Caco-2 (cell line): ENCODE results near the gene ADM2. TPM values are rescaled to one million over a fixed set of nuclear protein-coding genes. Genes with fewer than 3 reads are reported as not detected.
"Not testable (repeated sequence)": the region's sequence is repeated elsewhere in the genome, so short reads cannot be mapped to it uniquely, and the experiment has no call there.

ENCODE experiments used
- BruUV-seq: library from RNA; stranded (reverse); fragments of 400-500 nt; replicated peaks from 2 replicates; lab custom pipeline; 2021; lab: Mats Ljungman, UMichigan
- CTCF ChIA-PET: fragments of 300-600 bp; sonication (Branson Sonifier 250); formaldehyde crosslinking; loops from one replicate; lab custom pipeline; 2022; ENCODE audit warnings: antibody characterized with exemption; lab: Charles Lee
- POLR2A ChIA-PET: fragments of 300-600 bp; sonication (Branson Sonifier 250); formaldehyde crosslinking; loops from one replicate; lab custom pipeline; 2022; ENCODE audit warnings: antibody characterized with exemption; lab: Charles Lee
- DNase-seq, 2 experiments: peaks; one replicate each; pipeline versions ENCODE4 v3.0.0 to v3.0.0-alpha.2; 2020 to 2022
- H3K27me3 ChIP-seq: replicated peaks from 2 replicates; pipeline ENCODE4 v1.6.0; 2011; ENCODE audit warnings: low read length; ENCODE audit not compliant: control insufficient read depth, insufficient read depth
- H3K36me3 ChIP-seq: 2 replicates; pipeline ENCODE4 v1.5.1; 2011; ENCODE audit warnings: low read length; ENCODE audit not compliant: control insufficient read depth, insufficient read depth
- H3K4me1 ChIP-seq: fragments of 250-450 bp; sonication (Bioruptor Pico); 2 replicates; pipeline ENCODE4 v1.5.1; 2020; ENCODE audit warnings: mild to moderate bottlenecking
- H3K4me3 ChIP-seq: 2 replicates; pipeline ENCODE4 v1.5.1; 2011; ENCODE audit warnings: low read depth, mild to moderate bottlenecking, control low read depth, low read length
- H3K9me3 ChIP-seq: fragments of 250-450 bp; sonication (Bioruptor Pico); 2 replicates; pipeline ENCODE4 v1.5.1; 2020; ENCODE audit warnings: mild to moderate bottlenecking, moderate library complexity
- H3K27ac Mint-ChIP-seq: one replicate; pipeline ENCODE4 v1.8.0; 2022; ENCODE audit warnings: mixed read lengths; ENCODE audit not compliant: unreplicated experiment
- H3K27me3 Mint-ChIP-seq: one replicate; pipeline ENCODE4 v1.8.0; 2022; ENCODE audit warnings: mixed read lengths; ENCODE audit not compliant: insufficient read depth, unreplicated experiment
- H3K36me3 Mint-ChIP-seq: one replicate; pipeline ENCODE4 v1.8.0; 2022; ENCODE audit warnings: mild to moderate bottlenecking, mixed read lengths; ENCODE audit not compliant: insufficient read depth, unreplicated experiment
- H3K4me1 Mint-ChIP-seq: one replicate; pipeline ENCODE4 v1.8.0; 2022; ENCODE audit warnings: low read depth, mixed read lengths; ENCODE audit not compliant: unreplicated experiment
- H3K4me3 Mint-ChIP-seq: one replicate; pipeline ENCODE4 v1.8.0; 2022; ENCODE audit warnings: mild to moderate bottlenecking, moderate library complexity, mixed read lengths; ENCODE audit not compliant: unreplicated experiment
- H3K9me3 Mint-ChIP-seq: one replicate; pipeline ENCODE4 v1.8.0; 2022; ENCODE audit warnings: mixed read lengths; ENCODE audit not compliant: unreplicated experiment
- intact Hi-C: fragments of 100-400 bp; cut with micrococcal nuclease; formaldehyde crosslinking; loops from one replicate; pipeline ENCODE4 v1.10.0; 2022; ENCODE audit not compliant: unreplicated experiment
- total RNA-seq: library from RNA; stranded (reverse); gene quantifications from 2 replicates; pipeline ENCODE4 v1.2.3, GENCODE V29; 2022
- TF ChIP-seq, protein P1 (sequence below), 2 experiments: fragments of 200-600 bp in 1 of 2; IDR thresholded peaks; 1 replicate in 1 of 2; 2 replicates in 1 of 2; pipeline versions ENCODE4 v1.5.1 to v1.8.0; 2011 to 2022; ENCODE audit warnings: antibody characterized with exemption in 1 of 2, control low read depth in 1 of 2, inconsistent platforms in 1 of 2, low read depth in 1 of 2, low read length in 1 of 2, mild to moderate bottlenecking in 1 of 2, moderate library complexity in 1 of 2; ENCODE audit not compliant: insufficient read depth in 1 of 2, severe bottlenecking in 1 of 2, unreplicated experiment in 1 of 2

Gene ADM2
- total RNA-seq, 1 experiment from 2014 or later, result 30.5 TPM

GRCh38 chr22:50532824-50533796 lies 51.8 kb downstream of the ADM2 start:
- TSS peak; percentile 65 for BruUV-seq
- POLR2A ChIA-PET, result interaction anchor here (1.2 kb wide), 1 partner anchor 30 kb away, joined by 4 read pairs; the partner anchor contains the start of gene SYCE3
- Mint-ChIP-seq H3K36me3 (peaks cover 28% of the 10 kb centered on the region), H3K4me3 (peak overlapping the region; percentile 81), H3K27me3 (no peaks in the 10 kb centered on the region), H3K9me3 (no peaks in the 10 kb centered on the region), H3K4me1 (peaks cover 30% of the 10 kb centered on the region), H3K27ac (peak overlapping the region; percentile 86)
- intact Hi-C loops, result loop anchor here (2.0 to 5.0 kb wide), 2 partner anchors 30 to 89 kb away; partner anchors contain the start of gene SYCE3
- TF ChIP-seq, protein P1, sequence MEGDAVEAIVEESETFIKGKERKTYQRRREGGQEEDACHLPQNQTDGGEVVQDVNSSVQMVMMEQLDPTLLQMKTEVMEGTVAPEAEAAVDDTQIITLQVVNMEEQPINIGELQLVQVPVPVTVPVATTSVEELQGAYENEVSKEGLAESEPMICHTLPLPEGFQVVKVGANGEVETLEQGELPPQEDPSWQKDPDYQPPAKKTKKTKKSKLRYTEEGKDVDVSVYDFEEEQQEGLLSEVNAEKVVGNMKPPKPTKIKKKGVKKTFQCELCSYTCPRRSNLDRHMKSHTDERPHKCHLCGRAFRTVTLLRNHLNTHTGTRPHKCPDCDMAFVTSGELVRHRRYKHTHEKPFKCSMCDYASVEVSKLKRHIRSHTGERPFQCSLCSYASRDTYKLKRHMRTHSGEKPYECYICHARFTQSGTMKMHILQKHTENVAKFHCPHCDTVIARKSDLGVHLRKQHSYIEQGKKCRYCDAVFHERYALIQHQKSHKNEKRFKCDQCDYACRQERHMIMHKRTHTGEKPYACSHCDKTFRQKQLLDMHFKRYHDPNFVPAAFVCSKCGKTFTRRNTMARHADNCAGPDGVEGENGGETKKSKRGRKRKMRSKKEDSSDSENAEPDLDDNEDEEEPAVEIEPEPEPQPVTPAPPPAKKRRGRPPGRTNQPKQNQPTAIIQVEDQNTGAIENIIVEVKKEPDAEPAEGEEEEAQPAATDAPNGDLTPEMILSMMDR (IDR thresholded peaks at IDR 0.05; ENCODE audit: insufficient read depth in 1 of 2, low read depth in 1 of 2, low read length in 1 of 2, severe bottlenecking in 1 of 2, unreplicated experiment in 1 of 2), result no peak
- H3K4me3 ChIP-seq, result no peak overlapping the region
- DNase-seq, result peak; percentile 45 to 62
- CTCF ChIA-PET, result interaction anchor here (0.6 kb wide), 1 partner anchor 30 kb away, joined by 4 read pairs; the partner anchor contains the start of gene SYCE3
- H3K36me3 ChIP-seq, result no peaks in the 10 kb centered on the region
- peaks cover 29% of the 10 kb centered on the region for H3K4me1 ChIP-seq
- no peaks in the 10 kb centered on the region for H3K9me3 ChIP-seq
- no peaks in the 10 kb centered on the region for H3K27me3 ChIP-seq

DNA sequence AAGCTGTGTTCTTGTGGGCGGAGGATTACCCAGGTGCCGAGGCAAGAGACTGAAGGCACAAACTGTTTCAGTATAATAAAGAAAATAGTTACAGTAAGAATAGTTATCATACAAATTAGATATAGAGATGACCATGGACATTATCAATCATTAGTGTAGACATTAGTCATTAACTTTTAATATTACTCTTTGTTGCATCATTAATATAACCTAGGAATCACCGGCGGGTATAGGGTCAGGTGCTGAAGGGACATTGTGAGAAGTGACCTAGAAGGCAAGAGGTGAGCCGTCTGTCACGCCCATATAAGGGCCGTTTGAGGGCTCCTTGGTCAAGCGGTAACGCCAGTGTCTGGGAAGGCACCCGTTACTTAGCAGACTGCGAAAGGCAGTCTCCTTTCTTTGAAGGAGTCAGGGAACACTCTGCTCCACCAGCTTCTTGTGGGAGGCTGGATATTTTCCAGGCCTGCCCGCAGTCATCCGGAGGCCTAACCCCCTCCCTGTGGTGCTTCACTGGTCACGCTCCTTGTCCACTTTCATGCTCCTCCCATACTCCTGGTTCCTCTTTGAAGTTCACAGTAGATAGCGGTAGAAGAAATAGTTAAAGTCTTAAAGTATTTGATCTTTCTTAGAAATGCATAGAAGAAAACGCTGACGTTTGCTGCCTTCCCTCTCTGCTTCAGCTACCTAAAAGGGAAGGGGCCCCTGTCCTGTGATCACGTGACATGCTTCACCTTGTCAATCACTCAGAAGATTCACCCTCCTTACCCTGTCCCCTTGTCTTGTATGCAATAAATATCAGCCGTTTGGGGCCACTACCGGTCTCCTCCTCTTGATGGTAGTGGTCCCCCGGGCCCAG lies 52.7 kb downstream of the ADM2 start:
- H3K9me3 Mint-ChIP-seq, H3K4me3 ChIP-seq, BruUV-seq, H3K9me3 ChIP-seq, H3K36me3 ChIP-seq, CTCF ChIA-PET, H3K27me3 Mint-ChIP-seq, H3K27me3 ChIP-seq: not testable (repeated sequence)
- POLR2A ChIA-PET, result interaction anchor here (0.7 kb wide), 1 partner anchor 26 kb away, joined by 3 read pairs; the partner anchor contains the start of gene NCAPH2
- intact Hi-C loops, result loop anchor here (2.0 to 5.0 kb wide), 2 partner anchors 29 to 88 kb away; partner anchors contain the start of gene SYCE3
- Mint-ChIP-seq H3K36me3 (peaks cover 28% of the 10 kb centered on the region), H3K27ac (peak overlapping the region; percentile 86), H3K4me1 (peaks cover 32% of the 10 kb centered on the region), H3K4me3 (peak overlapping the region; percentile 81)
- DNase-seq, result peak; percentile 38 to 49
- peaks cover 37% of the 10 kb centered on the region for H3K4me1 ChIP-seq

DNA sequence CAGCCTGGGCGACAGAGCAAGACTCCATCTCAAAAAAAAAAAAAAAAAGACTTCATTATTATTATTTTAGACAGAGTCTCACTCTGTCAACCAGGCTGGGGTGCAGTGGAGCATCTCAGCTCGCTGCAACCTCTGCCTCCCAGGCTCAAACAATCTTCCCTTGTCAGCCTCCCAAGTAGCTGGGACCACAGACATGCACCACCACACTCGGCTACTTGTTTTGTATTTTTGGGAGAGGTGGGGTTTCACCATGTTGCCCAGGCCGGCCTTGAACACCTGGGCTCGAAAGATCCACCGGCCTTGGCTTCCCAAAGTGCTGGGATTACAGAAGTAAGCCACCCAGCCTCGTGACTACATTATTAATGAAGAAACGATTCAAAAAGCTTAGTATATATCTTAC lies 53.8 kb downstream of the ADM2 start:
- no peak for DNase-seq
- no peaks in the 10 kb centered on the region for H3K9me3 Mint-ChIP-seq
- H3K4me1 ChIP-seq, result peaks cover 47% of the 10 kb centered on the region
- TF ChIP-seq, protein P1 (IDR thresholded peaks at IDR 0.05; ENCODE audit: insufficient read depth in 1 of 2, low read depth in 1 of 2, low read length in 1 of 2, severe bottlenecking in 1 of 2, unreplicated experiment in 1 of 2), result no peak
- H3K9me3 ChIP-seq, result no peaks in the 10 kb centered on the region
- H3K27me3 ChIP-seq, result no peaks in the 10 kb centered on the region
- POLR2A ChIA-PET, result no interaction called here
- CTCF ChIA-PET, result no interaction called here
- H3K4me1 Mint-ChIP-seq, result peaks cover 32% of the 10 kb centered on the region
- H3K4me3 ChIP-seq, result no peak overlapping the region
- no peaks in the 10 kb centered on the region for H3K36me3 ChIP-seq
- H3K36me3 Mint-ChIP-seq, result peaks cover 26% of the 10 kb centered on the region
- intact Hi-C loops, result no loop called here
- no peak overlapping the region for H3K27ac Mint-ChIP-seq
- BruUV-seq, result no TSS peak
- no peaks in the 10 kb centered on the region for H3K27me3 Mint-ChIP-seq
- H3K4me3 Mint-ChIP-seq, result no peak overlapping the region

Other genes with a start within 250 kb of the ADM2 start
- 29.3 and 34.2 TPM in 2 replicates for gene TUBGCP6, start 236.5 kb upstream of the ADM2 start, total RNA-seq
- 61.3 and 63.5 TPM in 2 replicates for gene HDAC10, start 230.3 kb upstream of the ADM2 start, total RNA-seq
- 35.6 and 37.4 TPM in 2 replicates for gene MAPK12, start 219.9 kb upstream of the ADM2 start, total RNA-seq
- gene MAPK11, start 211.2 kb upstream of the ADM2 start, total RNA-seq, result 1.3 and 1.4 TPM in 2 replicates
- 260 and 262 TPM in 2 replicates for gene PLXNB2, start 173.9 kb upstream of the ADM2 start, total RNA-seq
- gene DENND6B, start 154.5 kb upstream of the ADM2 start, total RNA-seq, result 3.4 and 5.5 TPM in 2 replicates
- 55.5 and 60.7 TPM in 2 replicates for gene PPP6R2, start 138.2 kb upstream of the ADM2 start, total RNA-seq
- 77.8 and 82.8 TPM in 2 replicates for gene SBF1, start 6.5 kb upstream of the ADM2 start, total RNA-seq
- 0.32 TPM in 1 of 2 replicates, not detected in the other for gene MIOX, start 5.3 kb downstream of the ADM2 start, total RNA-seq
- 68.8 and 77.1 TPM in 2 replicates for gene LMF2, start 26.2 kb downstream of the ADM2 start, total RNA-seq
- gene NCAPH2, start 26.7 kb downstream of the ADM2 start, total RNA-seq, result 84.3 and 88.9 TPM in 2 replicates
- gene SCO2, start 44.1 kb downstream of the ADM2 start, total RNA-seq, result 3.0 and 6.5 TPM in 2 replicates
- 3.7 and 3.9 TPM in 2 replicates for gene TYMP, start 48.5 kb downstream of the ADM2 start, total RNA-seq
- gene KLHDC7B, start 64.4 kb downstream of the ADM2 start, total RNA-seq, result 1.1 and 2.0 TPM in 2 replicates
- not detected in 2 replicates for gene SYCE3, start 81.4 kb downstream of the ADM2 start, total RNA-seq
- 19.8 and 24.6 TPM in 2 replicates for gene CPT1B, start 96.9 kb downstream of the ADM2 start, total RNA-seq
- 43.3 and 45.4 TPM in 2 replicates for gene CHKB, start 101.3 kb downstream of the ADM2 start, total RNA-seq
- gene MAPK8IP2, start 119.2 kb downstream of the ADM2 start, total RNA-seq, result 3.2 and 3.9 TPM in 2 replicates
- 11.5 TPM in 2 replicates for gene ARSA, start 146.6 kb downstream of the ADM2 start, total RNA-seq
- gene SHANK3, start 191.3 kb downstream of the ADM2 start, total RNA-seq, result 4.3 and 4.5 TPM in 2 replicates